H1 (cell line): ENCODE data around the gene FBXW8. TPM values are rescaled to one million over a fixed set of nuclear protein-coding genes. Genes with fewer than 3 reads are reported as not detected.
A peak's percentile ranks its signal among the peaks of the same experiment; 100 is the strongest.

ENCODE experiments used
- CTCF ChIA-PET: fragments of 300-600 bp; sonication (Branson Sonifier 250); formaldehyde crosslinking; loops from one replicate; lab custom pipeline; 2021; ENCODE audit not compliant: partially characterized antibody; lab: Charles Lee
- POLR2A ChIA-PET: fragments of 300-600 bp; sonication (Branson Sonifier 250); formaldehyde crosslinking; loops from one replicate; lab custom pipeline; 2021; ENCODE audit warnings: inconsistent platforms; ENCODE audit not compliant: partially characterized antibody; lab: Charles Lee
- DNase-seq, 2 experiments: peaks; one replicate each; pipeline versions ENCODE4 v3.0.0 to v3.0.0-alpha.2; 2010 to 2022; ENCODE audit warnings: low spot score in 2 of 2, low read depth in 1 of 2, mixed read lengths in 1 of 2
- FAIRE-seq: peaks from 2 replicates; lab custom pipeline; 2011; peaks lifted over from hg19 to GRCh38; lab: Jason Lieb, UNC
- H2AFZ ChIP-seq: 2 replicates; pipeline ENCODE4 v1.8.1; 2012; ENCODE audit warnings: low read length, inconsistent platforms
- H2AK5ac ChIP-seq: 2 replicates; pipeline ENCODE4 v1.6.1; 2013; ENCODE audit warnings: low read depth, low read length
- H2BK120ac ChIP-seq: replicated peaks from 2 replicates; pipeline ENCODE3; 2013; ENCODE audit warnings: low read depth, low read length, inconsistent platforms
- H2BK12ac ChIP-seq: 2 replicates; pipeline ENCODE4 v1.6.1; 2013; ENCODE audit warnings: low read depth, low read length
- H2BK15ac ChIP-seq: 2 replicates; pipeline ENCODE4 v1.6.1; 2013; ENCODE audit warnings: low read length
- H2BK20ac ChIP-seq: 2 replicates; pipeline ENCODE4 v1.6.1; 2013; ENCODE audit warnings: low read length
- H2BK5ac ChIP-seq: 2 replicates; pipeline ENCODE4 v1.6.1; 2013; ENCODE audit warnings: low read depth, low read length
- H3K14ac ChIP-seq: 2 replicates; pipeline ENCODE4 v1.6.1; 2013; ENCODE audit warnings: inconsistent platforms; ENCODE audit not compliant: insufficient read length
- H3K18ac ChIP-seq: 2 replicates; pipeline ENCODE4 v1.6.1; 2013; ENCODE audit warnings: low read length; ENCODE audit errors: extremely low read depth
- H3K23ac ChIP-seq: 2 replicates; pipeline ENCODE4 v1.6.1; 2013; ENCODE audit warnings: inconsistent platforms; ENCODE audit not compliant: insufficient read length
- H3K23me2 ChIP-seq: 2 replicates; pipeline ENCODE4 v1.6.1; 2013; ENCODE audit warnings: low read depth, low read length
- H3K27ac ChIP-seq: 2 replicates; pipeline ENCODE4 v1.6.1; 2011; ENCODE audit warnings: low read depth, low read length, inconsistent platforms
- H3K27me3 ChIP-seq, 4 experiments: replicated peaks in 1 of 4; 1 replicate in 1 of 4; 2 replicates in 3 of 4; pipeline versions ENCODE4 v1.6.1 to v1.8.1; 2011 to 2013; ENCODE audit warnings: low read length in 3 of 4, mild to moderate bottlenecking in 3 of 4, inconsistent platforms in 2 of 4, mixed read lengths in 2 of 4, moderate library complexity in 1 of 4; ENCODE audit not compliant: control insufficient read depth in 3 of 4, insufficient read depth in 3 of 4; ENCODE audit errors: extremely low read depth in 1 of 4
- H3K36me3 ChIP-seq, 4 experiments: 2 replicates each; pipeline versions ENCODE4 v1.6.1 to v1.8.1; 2011 to 2013; ENCODE audit warnings: mild to moderate bottlenecking in 4 of 4, low read length in 3 of 4, moderate library complexity in 2 of 4, control low read depth in 1 of 4, inconsistent platforms in 1 of 4; ENCODE audit not compliant: insufficient read depth in 4 of 4, control insufficient read depth in 2 of 4
- H3K4ac ChIP-seq: replicated peaks from 2 replicates; pipeline ENCODE3; 2013; ENCODE audit warnings: low read length, low read depth, mixed read lengths, inconsistent platforms; ENCODE audit not compliant: insufficient read length
- H3K4me1 ChIP-seq, 4 experiments: replicated peaks in 1 of 4; 1 replicate in 1 of 4; 2 replicates in 3 of 4; pipeline versions ENCODE4 v1.6.1 to v1.8.1; 2011 to 2013; ENCODE audit warnings: low read length in 3 of 4, inconsistent platforms in 2 of 4, mixed read lengths in 1 of 4; ENCODE audit not compliant: insufficient read depth in 4 of 4, control insufficient read depth in 3 of 4
- H3K4me2 ChIP-seq, 2 experiments: 2 replicates each; pipeline versions ENCODE4 v1.6.1 to v1.8.1; 2011 to 2013; ENCODE audit warnings: low read depth in 2 of 2, low read length in 2 of 2, control low read depth in 1 of 2, inconsistent platforms in 1 of 2, mild to moderate bottlenecking in 1 of 2; ENCODE audit not compliant: insufficient read depth in 1 of 2
- H3K4me3 ChIP-seq, 4 experiments: fragments of 200-600, 300-600 bp in 1 of 4; sonication (generic), shearing (Covaris generic), sonication (Bioruptor Twin) in 1 of 4; 2 replicates each; pipeline versions ENCODE4 v1.5.1 to v1.8.1; 2011 to 2016; ENCODE audit warnings: low read length in 4 of 4, low read depth in 3 of 4, control low read depth in 2 of 4, inconsistent platforms in 2 of 4, mild to moderate bottlenecking in 2 of 4, mixed read lengths in 1 of 4, moderate library complexity in 1 of 4; ENCODE audit not compliant: insufficient read depth in 2 of 4; ENCODE audit errors: extremely low read depth in 1 of 4
- H3K56ac ChIP-seq: replicated peaks from 2 replicates; pipeline ENCODE3; 2013; ENCODE audit warnings: low read depth, mild to moderate bottlenecking, mixed read lengths, low read length, inconsistent platforms; ENCODE audit not compliant: insufficient read length
- H3K79me1 ChIP-seq: 2 replicates; pipeline ENCODE4 v1.6.1; 2013; ENCODE audit warnings: low read depth, low read length, control low read depth
- H3K79me2 ChIP-seq, 2 experiments: 2 replicates each; pipeline versions ENCODE4 v1.6.1 to v1.8.1; 2012 to 2013; ENCODE audit warnings: low read length in 2 of 2, mild to moderate bottlenecking in 2 of 2, inconsistent platforms in 1 of 2; ENCODE audit not compliant: insufficient read depth in 2 of 2, control insufficient read depth in 1 of 2
- H3K9ac ChIP-seq, 4 experiments: replicated peaks in 1 of 4; 1 replicate in 1 of 4; 2 replicates in 3 of 4; pipeline versions ENCODE4 v1.6.1 to v1.8.1; 2011 to 2013; ENCODE audit warnings: low read depth in 3 of 4, low read length in 3 of 4, control low read depth in 2 of 4, mild to moderate bottlenecking in 2 of 4, moderate library complexity in 2 of 4, inconsistent platforms in 1 of 4; ENCODE audit errors: extremely low read depth in 1 of 4
- H3K9me3 ChIP-seq, 2 experiments: 2 replicates each; pipeline versions ENCODE4 v1.6.1 to v1.8.1; 2012 to 2013; ENCODE audit warnings: mild to moderate bottlenecking in 2 of 2, moderate library complexity in 2 of 2, control low read depth in 1 of 2, inconsistent platforms in 1 of 2, low read depth in 1 of 2, low read length in 1 of 2, mixed read lengths in 1 of 2; ENCODE audit not compliant: insufficient read depth in 2 of 2
- H4K20me1 ChIP-seq, 2 experiments: replicated peaks in 1 of 2; 2 replicates each; pipeline versions ENCODE3 to v1.8.1; 2011 to 2013; ENCODE audit warnings: inconsistent platforms in 2 of 2, low read length in 2 of 2, mild to moderate bottlenecking in 1 of 2; ENCODE audit not compliant: insufficient read depth in 2 of 2, control insufficient read depth in 1 of 2
- H4K5ac ChIP-seq: 2 replicates; pipeline ENCODE4 v1.6.1; 2013; ENCODE audit warnings: low read length, low read depth, mixed read lengths, inconsistent platforms; ENCODE audit not compliant: insufficient read length
- H4K8ac ChIP-seq: 2 replicates; pipeline ENCODE4 v1.8.0; 2013; ENCODE audit warnings: mild to moderate bottlenecking, moderate library complexity, low read length, inconsistent platforms; ENCODE audit not compliant: insufficient read depth; ENCODE audit errors: extremely low read depth
- H4K91ac ChIP-seq: replicated peaks from 2 replicates; pipeline ENCODE3; 2013; ENCODE audit warnings: low read length, mixed read lengths, inconsistent platforms; ENCODE audit not compliant: insufficient read length
- JUN ChIP-seq: IDR thresholded peaks from 2 replicates; pipeline ENCODE4 v1.6.1; 2011; ENCODE audit warnings: low read depth, mild to moderate bottlenecking, improper control_type of control experiment, low read length
- KDM1A ChIP-seq: fragments of 200-600, 300-600 bp; sonication (generic); IDR thresholded peaks from 2 replicates; pipeline ENCODE4 v1.7.1; 2016; ENCODE audit warnings: mild to moderate bottlenecking, low read length, borderline replicate concordance
- NRF1 ChIP-seq: IDR thresholded peaks from 2 replicates; pipeline ENCODE4 v1.6.1; 2011; ENCODE audit warnings: mild to moderate bottlenecking, low read depth, low read length, improper control_type of control experiment
- POLR2A ChIP-seq, 2 experiments: IDR thresholded peaks; 1 replicate in 1 of 2; 2 replicates in 1 of 2; pipeline ENCODE4 v1.6.1; 2011; ENCODE audit warnings: low read depth in 2 of 2, low read length in 2 of 2, mild to moderate bottlenecking in 2 of 2; ENCODE audit errors: control extremely low read depth in 1 of 2
- RBBP5 ChIP-seq: IDR thresholded peaks from 2 replicates; pipeline ENCODE4 v1.7.1; 2012; ENCODE audit warnings: low read depth, mild to moderate bottlenecking, inconsistent platforms, low read length, moderate library complexity, borderline replicate concordance
- SIN3A ChIP-seq, 2 experiments: IDR thresholded peaks in 1 of 2; conservative IDR thresholded peaks in 1 of 2; 2 replicates each; pipeline ENCODE4 v1.6.1; 2011 to 2012; ENCODE audit warnings: low read length in 2 of 2, improper control_type of control experiment in 1 of 2, low read depth in 1 of 2, mild to moderate bottlenecking in 1 of 2
- WGBS, 2 experiments: shearing (Covaris generic) in 1 of 2; methylation state at CpG; one replicate each; pipeline versions ENCODE4 v1.1.6 to v1.1.7; 2013 to 2015; ENCODE audit warnings: low lambda C conversion rate in 2 of 2, mixed read lengths in 2 of 2, inconsistent platforms in 1 of 2, low coverage in 1 of 2, missing lambda C conversion rate in 1 of 2; ENCODE audit not compliant: insufficient replicate concordance in 2 of 2, insufficient coverage in 1 of 2, insufficient read length in 1 of 2; ENCODE audit errors: extremely low coverage in 1 of 2, missing lambda C conversion rate in 1 of 2; 5-methylcytosine and 5-hydroxymethylcytosine counted together
- polyA plus RNA-seq, 7 experiments: library from polyadenylated mRNA; depleted of rRNA in 3 of 7; stranded (reverse) in 5 of 7; unstranded in 2 of 7; fragments of >200 nt in 5 of 7; fragments of 200-250 nt in 2 of 7; gene quantifications; 1 replicate in 5 of 7; 2 replicates in 1 of 7; 4 replicates in 1 of 7; pipeline versions ENCODE4 v1.2.1 to v1.2.3, GENCODE V29; 2011 to 2013; ENCODE audit warnings: missing spikeins in 2 of 7, mixed read lengths in 2 of 7
- total RNA-seq: library from RNA; stranded (reverse); fragmentation: NEBNext Ultra II Directional; extraction: Animal tissue kit (Norgen Biotek cat#: 25700); gene quantifications from 2 replicates; pipeline ENCODE4 v1.2.1, GENCODE V29; 2021

Gene FBXW8
- total and polyA plus RNA-seq, 2 of the 8 experiments (the other 6 are each of a cell fraction or from before 2014, with no cell fraction given), result 15.8 to 16.0 TPM

GRCh38 chr12:117054279-117054678 is 143.5 kb downstream of the FBXW8 start:
- FAIRE-seq (no peak), DNase-seq (no peak)
- 87% methylated on average over 6 of the region's 6 CpGs; no CpG with 5 or more reads in 1 of the 2 experiments for WGBS, 2 experiments
- Histone ChIP-seq H3K18ac (no peak overlapping the region; the same call in 1 of the 2 replicates), H3K27me3 (no peaks in the 10 kb centered on the region), H4K91ac (peak overlapping the region; percentile 95), H4K5ac (no peak overlapping the region), H2BK120ac (no peak overlapping the region), H3K56ac (no peak overlapping the region), H3K4ac (peak overlapping the region; percentile 87), H4K8ac (no peak overlapping the region), H3K4me1 (peaks cover 5 to 28% (median 19%) of the 10 kb centered on the region in 4 experiments), H2BK15ac (peak overlapping the region; percentile 81; the same call in 1 of the 2 replicates), H3K23ac (no peak overlapping the region), H2AFZ (no peak overlapping the region), H3K36me3 (no peaks in the 10 kb centered on the region), H2BK5ac (0 out of 2 replicates have a peak overlapping the region, but pooled peaks have one; percentile 68), H2BK20ac (no peak overlapping the region), H3K9ac (no peak overlapping the region), H3K23me2 (no peaks in the 10 kb centered on the region), H2BK12ac (0 out of 2 replicates have a peak overlapping the region, but pooled peaks have one; percentile 39), H3K14ac (no peak overlapping the region), H4K20me1 (no peaks in the 10 kb centered on the region), H3K9me3 (no peaks in the 10 kb centered on the region), H2AK5ac (no peak overlapping the region), H3K4me3 (no peak overlapping the region), H3K4me2 (no peak overlapping the region), H3K79me1 (no peaks in the 10 kb centered on the region), H3K79me2 (no peaks in the 10 kb centered on the region), H3K27ac (0 out of 2 replicates have a peak overlapping the region, but pooled peaks have one; percentile 34)
- TF ChIP-seq RBBP5, result no peak
- TF ChIP-seq JUN, result no peak
- no peak for TF ChIP-seq SIN3A (conservative IDR thresholded peaks at IDR 0.05 in 1 of 2, IDR thresholded peaks at IDR 0.05 in 1 of 2; ENCODE audit: low read depth in 1 of 2, low read length in 2 of 2)
- no peak for TF ChIP-seq NRF1
- peak; percentile 74; the same call in 1 of the 2 replicates for TF ChIP-seq KDM1A
- TF ChIP-seq POLR2A (IDR thresholded peaks at IDR 0.05; ENCODE audit: control extremely low read depth in 1 of 2, low read depth in 2 of 2, low read length in 2 of 2), result no peak
- CTCF ChIA-PET, result interaction anchor here (0.6 to 2.4 kb wide), 5 partner anchors 19 to 66 kb away, joined by 3 to 7 read pairs (median 3); no protein-coding TSS in a partner anchor
- POLR2A ChIA-PET, result interaction anchor here (1.1 kb wide), 1 partner anchor 9 kb away, joined by 3 read pairs; no protein-coding TSS in a partner anchor
